ENCODE results near the gene TOMM5.

TOMM5 gene

DNA sequence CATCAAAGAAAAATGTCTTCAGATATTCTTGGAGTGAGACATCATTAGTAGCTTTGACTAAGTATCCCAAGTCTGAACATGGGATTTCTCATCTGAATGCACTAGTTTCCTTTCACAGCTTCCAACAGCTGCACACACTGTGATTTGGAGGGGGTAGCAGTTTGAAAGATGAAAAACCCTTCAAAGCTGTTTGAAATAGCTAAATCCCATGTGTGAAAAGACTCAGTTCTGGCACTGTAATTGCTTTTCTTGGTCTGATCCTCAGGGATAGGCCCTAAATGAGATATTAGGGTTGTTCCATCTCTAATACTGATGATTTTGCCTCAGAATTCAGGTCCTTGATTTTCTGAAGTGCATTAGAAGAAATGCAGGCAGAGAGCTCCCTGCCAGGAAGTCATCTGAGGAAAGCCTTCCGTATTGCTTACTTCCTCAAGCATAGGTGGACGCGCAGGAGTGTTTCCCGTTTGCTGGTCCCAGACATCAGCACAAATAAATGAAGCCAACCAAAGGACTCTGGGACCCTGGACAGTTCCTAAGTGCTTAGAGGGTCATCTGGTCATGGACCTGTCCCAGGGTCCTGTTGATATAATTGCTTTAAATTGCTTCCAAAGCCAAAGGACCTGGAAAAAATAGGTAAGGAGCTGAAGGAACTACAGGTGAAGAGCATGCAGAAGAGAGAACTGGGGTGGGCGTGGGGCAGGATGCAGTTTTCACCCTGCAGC, 32.8 kb upstream of the TOMM5 start:
- WGBS, 2 experiments (ENCODE audit: insufficient coverage in 2 of 2): 86 to 90% methylated on average over 2 of the region's 5 CpGs

DNA sequence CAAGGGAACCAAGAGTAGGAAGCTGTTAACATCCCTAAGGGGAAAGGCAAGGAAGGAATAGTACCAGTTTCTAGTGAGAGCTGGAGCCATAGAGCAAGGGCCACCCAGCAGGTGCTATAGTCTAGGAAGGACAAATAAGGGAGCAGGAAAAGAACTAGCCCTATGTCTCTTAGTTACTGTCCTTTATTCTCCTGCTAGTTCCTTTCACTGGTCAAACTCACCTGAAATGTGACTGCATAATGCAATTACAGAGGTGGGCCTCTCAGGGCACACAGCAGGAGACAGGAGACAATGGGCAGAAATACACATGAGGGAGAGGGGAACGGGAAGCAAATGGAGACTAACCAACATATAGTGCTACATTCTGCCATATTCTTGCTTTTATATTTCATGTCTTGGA, 31.7 kb upstream of the TOMM5 start:
- H3K4me1 ChIP-seq (ENCODE audit: control insufficient read depth, insufficient read depth, low read length, poor library complexity, severe bottlenecking): peaks cover 5% of the 10 kb centered on the region
- H3K9me3 ChIP-seq (ENCODE audit: control insufficient read depth, low read length): no peaks in the 10 kb centered on the region
- no CpG with 5 or more reads among the region's 1 CpG for WGBS, 2 experiments (ENCODE audit: insufficient coverage in 2 of 2)
- no peak overlapping the region for H3K27ac ChIP-seq (ENCODE audit: low read depth, low read length, severe bottlenecking)
- H3K36me3 ChIP-seq (ENCODE audit: control insufficient read depth, insufficient read depth, low read length): no peaks in the 10 kb centered on the region
- no peak overlapping the region for H3K4me3 ChIP-seq (ENCODE audit: extremely low read depth, insufficient read depth, low read length, poor library complexity, severe bottlenecking)

More for the DNA sequence above, 32.8 kb upstream of the TOMM5 start:
- Histone ChIP-seq H3K9me3 (ENCODE audit: control insufficient read depth, low read length) (no peaks in the 10 kb centered on the region), H3K4me1 (ENCODE audit: control insufficient read depth, insufficient read depth, low read length, poor library complexity, severe bottlenecking) (no peaks in the 10 kb centered on the region), H3K4me3 (ENCODE audit: extremely low read depth, insufficient read depth, low read length, poor library complexity, severe bottlenecking) (no peak overlapping the region), H3K36me3 (ENCODE audit: control insufficient read depth, insufficient read depth, low read length) (no peaks in the 10 kb centered on the region), H3K27ac (ENCODE audit: low read depth, low read length, severe bottlenecking) (no peak overlapping the region)

DNA sequence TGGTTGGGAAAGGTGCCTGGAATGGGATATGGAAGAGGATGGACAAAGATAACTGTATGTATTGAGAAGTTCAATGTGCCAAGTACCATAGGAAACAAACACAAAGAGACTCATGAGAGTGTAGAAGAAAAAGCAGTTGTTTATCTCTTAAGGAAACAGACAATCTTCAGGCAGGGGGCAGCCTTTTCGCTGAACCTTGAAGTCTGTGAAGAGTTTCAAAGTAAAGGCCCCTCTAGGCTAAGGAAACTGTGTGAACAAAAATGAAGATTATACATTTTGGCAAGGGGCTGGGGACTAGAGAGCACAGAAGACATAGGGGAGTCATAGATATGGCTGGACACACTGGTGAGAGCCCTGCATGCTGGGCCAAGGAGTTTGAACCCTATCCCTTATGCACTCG, 30.9 kb upstream of the TOMM5 start:
- 89 to 94% methylated on average over 2 of the region's 2 CpGs for WGBS, 2 experiments (ENCODE audit: insufficient coverage in 2 of 2)

DNA sequence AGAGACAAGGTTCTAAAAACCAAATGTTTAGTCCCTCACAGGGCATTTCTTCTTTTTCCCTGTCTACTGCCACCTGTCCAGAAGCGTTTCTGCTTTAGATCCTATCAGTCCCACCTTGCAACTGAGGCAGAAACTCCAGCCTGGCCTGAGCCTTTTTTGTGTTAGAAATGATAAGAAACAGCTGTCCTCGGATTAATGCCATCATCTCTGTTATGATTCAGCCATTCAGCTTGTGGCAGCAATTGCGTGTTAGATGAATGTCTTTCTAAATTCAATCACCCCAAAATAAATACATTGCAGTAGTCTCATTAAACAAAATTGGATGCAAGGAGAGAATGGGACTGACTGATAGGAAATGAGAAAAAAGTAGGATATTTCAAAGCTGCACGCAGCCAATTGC, 30.1 kb upstream of the TOMM5 start:
- Histone ChIP-seq H3K4me1 (ENCODE audit: control insufficient read depth, insufficient read depth, low read length, poor library complexity, severe bottlenecking) (peaks cover 20% of the 10 kb centered on the region), H3K36me3 (ENCODE audit: control insufficient read depth, insufficient read depth, low read length) (no peaks in the 10 kb centered on the region), H3K4me3 (ENCODE audit: extremely low read depth, insufficient read depth, low read length, poor library complexity, severe bottlenecking) (no peak overlapping the region), H3K9me3 (ENCODE audit: control insufficient read depth, low read length) (no peaks in the 10 kb centered on the region), H3K27ac (ENCODE audit: low read depth, low read length, severe bottlenecking) (no peak overlapping the region)
- no CpG with 5 or more reads among the region's 4 CpGs for WGBS, 2 experiments (ENCODE audit: insufficient coverage in 2 of 2)

More for the DNA sequence above, 30.9 kb upstream of the TOMM5 start:
- H3K4me1 ChIP-seq (ENCODE audit: control insufficient read depth, insufficient read depth, low read length, poor library complexity, severe bottlenecking): peaks cover 12% of the 10 kb centered on the region
- H3K36me3 ChIP-seq (ENCODE audit: control insufficient read depth, insufficient read depth, low read length): no peaks in the 10 kb centered on the region
- no peak overlapping the region for H3K27ac ChIP-seq (ENCODE audit: low read depth, low read length, severe bottlenecking)
- no peaks in the 10 kb centered on the region for H3K9me3 ChIP-seq (ENCODE audit: control insufficient read depth, low read length)
- no peak overlapping the region for H3K4me3 ChIP-seq (ENCODE audit: extremely low read depth, insufficient read depth, low read length, poor library complexity, severe bottlenecking)

DNA sequence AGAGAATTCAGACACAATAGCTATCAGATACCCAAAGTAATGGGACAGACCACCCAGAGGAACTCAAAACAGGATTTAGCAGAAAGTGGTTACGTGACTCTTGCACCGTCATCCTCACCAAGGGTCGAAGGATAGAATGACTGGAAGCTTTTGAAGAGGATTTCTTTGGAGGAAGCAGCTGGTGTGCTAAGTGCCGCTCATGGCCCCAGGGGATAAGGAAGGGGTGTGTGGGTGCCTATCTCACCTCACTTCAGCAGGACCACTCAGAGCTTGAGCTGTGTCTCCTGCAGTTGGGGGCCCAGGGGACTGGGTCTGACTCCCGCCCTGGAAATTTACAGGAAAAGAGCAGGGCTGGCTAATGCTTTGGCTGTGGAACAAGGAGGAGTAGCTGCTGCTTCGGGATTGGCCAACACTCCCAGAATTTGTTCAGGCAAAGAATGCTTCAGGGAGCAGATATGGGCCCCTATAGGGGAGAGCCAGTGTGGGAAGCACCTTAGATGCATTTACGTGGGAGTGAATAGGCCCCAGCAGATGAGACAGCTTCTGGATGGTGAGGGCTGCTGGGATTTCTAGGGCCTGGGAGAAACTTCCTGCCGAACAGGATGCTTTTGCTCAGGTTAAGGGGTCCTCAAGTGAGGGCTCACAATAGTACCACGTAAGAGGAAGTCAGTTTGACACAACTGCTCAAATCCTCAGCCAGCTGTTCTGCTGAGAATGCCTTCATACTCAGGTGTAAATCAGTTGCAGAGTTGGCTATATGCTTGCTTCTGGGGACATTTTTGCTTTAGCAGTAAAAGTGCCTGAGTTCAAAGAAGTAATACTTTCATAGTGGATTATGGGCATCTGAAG, 29.1 kb upstream of the TOMM5 start:
- Histone ChIP-seq H3K36me3 (ENCODE audit: control insufficient read depth, insufficient read depth, low read length) (no peaks in the 10 kb centered on the region), H3K9me3 (ENCODE audit: control insufficient read depth, low read length) (no peaks in the 10 kb centered on the region), H3K4me1 (ENCODE audit: control insufficient read depth, insufficient read depth, low read length, poor library complexity, severe bottlenecking) (peaks cover 20% of the 10 kb centered on the region), H3K4me3 (ENCODE audit: extremely low read depth, insufficient read depth, low read length, poor library complexity, severe bottlenecking) (no peak overlapping the region), H3K27ac (ENCODE audit: low read depth, low read length, severe bottlenecking) (no peak overlapping the region)
- 80 to 82% methylated on average over 5 to 6 of the region's 9 CpGs for WGBS, 2 experiments (ENCODE audit: insufficient coverage in 2 of 2)

DNA sequence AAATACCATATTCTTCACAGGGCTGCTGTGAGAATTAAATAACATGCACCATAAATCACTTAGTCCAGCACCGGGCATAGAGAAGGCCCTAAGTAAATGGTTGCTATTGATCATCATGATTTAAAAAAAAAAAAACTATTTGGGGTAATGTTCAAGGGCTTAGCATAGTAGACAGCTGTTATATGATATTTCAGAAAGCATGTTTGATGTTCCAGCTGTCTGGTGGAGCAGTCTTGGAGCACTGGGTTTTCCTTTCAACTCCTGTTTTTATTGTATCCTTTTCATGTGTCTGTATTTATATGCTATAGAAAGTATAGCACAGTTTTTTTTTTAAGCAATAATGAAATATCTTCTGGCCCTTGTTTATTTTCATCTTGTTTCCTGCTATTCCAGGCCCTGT, 28.0 kb upstream of the TOMM5 start:
- no peaks in the 10 kb centered on the region for H3K9me3 ChIP-seq (ENCODE audit: control insufficient read depth, low read length)
- no peak overlapping the region for H3K27ac ChIP-seq (ENCODE audit: low read depth, low read length, severe bottlenecking)
- peaks cover 20% of the 10 kb centered on the region for H3K4me1 ChIP-seq (ENCODE audit: control insufficient read depth, insufficient read depth, low read length, poor library complexity, severe bottlenecking)
- no peaks in the 10 kb centered on the region for H3K36me3 ChIP-seq (ENCODE audit: control insufficient read depth, insufficient read depth, low read length)
- H3K4me3 ChIP-seq (ENCODE audit: extremely low read depth, insufficient read depth, low read length, poor library complexity, severe bottlenecking): no peak overlapping the region
- WGBS, 2 experiments (ENCODE audit: insufficient coverage in 2 of 2): no CpG with 5 or more reads among the region's 1 CpG

DNA sequence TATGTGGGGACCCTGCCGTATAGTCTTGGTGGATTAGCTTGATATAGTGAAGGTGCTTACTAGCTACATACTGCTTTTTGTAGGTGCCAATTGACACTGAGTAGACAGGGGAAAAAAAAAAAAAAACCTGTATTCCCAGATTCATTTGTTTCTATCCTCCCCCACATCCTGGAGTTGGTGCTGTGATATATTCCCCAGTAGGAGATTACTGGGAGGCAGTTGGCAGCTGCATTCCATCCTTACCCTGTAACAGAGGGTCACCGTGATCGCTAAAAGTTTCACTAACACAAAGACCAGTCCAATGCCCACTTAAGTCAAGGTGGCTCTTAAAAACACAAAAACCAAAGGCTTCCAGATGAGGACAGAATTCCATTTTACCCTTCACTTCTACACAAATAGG, 27.4 kb upstream of the TOMM5 start:
- 89% methylated on average over 2 of the region's 3 CpGs; no CpG with 5 or more reads in 1 of the 2 experiments for WGBS, 2 experiments (ENCODE audit: insufficient coverage in 2 of 2)
- no peaks in the 10 kb centered on the region for H3K36me3 ChIP-seq (ENCODE audit: control insufficient read depth, insufficient read depth, low read length)
- no peak overlapping the region for H3K27ac ChIP-seq (ENCODE audit: low read depth, low read length, severe bottlenecking)
- no peaks in the 10 kb centered on the region for H3K9me3 ChIP-seq (ENCODE audit: control insufficient read depth, low read length)
- no peak overlapping the region for H3K4me3 ChIP-seq (ENCODE audit: extremely low read depth, insufficient read depth, low read length, poor library complexity, severe bottlenecking)
- peaks cover 20% of the 10 kb centered on the region for H3K4me1 ChIP-seq (ENCODE audit: control insufficient read depth, insufficient read depth, low read length, poor library complexity, severe bottlenecking)

DNA sequence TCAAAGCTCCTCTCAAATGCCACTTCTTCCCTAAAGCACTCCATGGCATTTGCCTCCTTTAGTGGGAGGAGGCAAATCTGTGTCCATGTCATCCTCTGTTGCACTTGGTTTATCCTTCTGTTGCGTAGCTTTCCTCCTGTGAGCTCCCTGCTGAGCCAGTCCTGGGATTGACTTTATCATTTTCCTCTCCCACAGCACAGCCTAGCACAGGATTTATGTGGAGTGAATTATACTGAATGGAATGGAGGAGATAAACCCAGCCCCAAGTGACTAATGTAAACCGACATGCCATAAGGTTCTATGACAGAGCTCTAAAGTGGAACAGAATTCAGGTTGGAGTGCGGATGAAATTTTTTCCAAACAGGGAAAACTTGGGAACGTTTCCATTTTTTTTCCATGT, 26.4 kb upstream of the TOMM5 start:
- H3K4me1 ChIP-seq (ENCODE audit: control insufficient read depth, insufficient read depth, low read length, poor library complexity, severe bottlenecking): peaks cover 20% of the 10 kb centered on the region
- H3K27ac ChIP-seq (ENCODE audit: low read depth, low read length, severe bottlenecking): no peak overlapping the region
- 94 to 100% methylated on average over 2 of the region's 4 CpGs for WGBS, 2 experiments (ENCODE audit: insufficient coverage in 2 of 2)
- H3K9me3 ChIP-seq (ENCODE audit: control insufficient read depth, low read length): no peaks in the 10 kb centered on the region
- H3K36me3 ChIP-seq (ENCODE audit: control insufficient read depth, insufficient read depth, low read length): no peaks in the 10 kb centered on the region
- no peak overlapping the region for H3K4me3 ChIP-seq (ENCODE audit: extremely low read depth, insufficient read depth, low read length, poor library complexity, severe bottlenecking)

DNA sequence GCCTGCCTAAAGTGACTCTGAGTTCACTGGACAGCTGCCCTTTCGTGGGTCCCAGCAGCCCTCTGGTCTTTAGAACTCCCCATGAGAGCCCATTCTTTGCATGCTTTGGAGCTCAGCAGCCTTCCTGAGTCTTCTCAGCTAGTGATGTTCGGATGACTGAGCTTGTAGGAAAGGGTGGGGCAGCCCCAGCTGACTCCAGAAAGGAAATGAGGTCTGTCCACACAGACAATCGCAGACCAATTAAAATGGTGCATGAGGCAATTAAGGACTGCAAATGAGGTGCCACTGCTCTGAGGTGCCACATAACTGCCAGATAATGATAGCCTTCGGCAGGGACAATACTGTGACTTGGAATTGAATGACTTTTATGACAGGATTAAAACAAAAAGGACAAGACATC, 25.4 kb upstream of the TOMM5 start:
- Histone ChIP-seq H3K27ac (ENCODE audit: low read depth, low read length, severe bottlenecking) (no peak overlapping the region), H3K36me3 (ENCODE audit: control insufficient read depth, insufficient read depth, low read length) (no peaks in the 10 kb centered on the region), H3K4me1 (ENCODE audit: control insufficient read depth, insufficient read depth, low read length, poor library complexity, severe bottlenecking) (peaks cover 20% of the 10 kb centered on the region), H3K4me3 (ENCODE audit: extremely low read depth, insufficient read depth, low read length, poor library complexity, severe bottlenecking) (no peak overlapping the region), H3K9me3 (ENCODE audit: control insufficient read depth, low read length) (no peaks in the 10 kb centered on the region)
- WGBS, 2 experiments (ENCODE audit: insufficient coverage in 2 of 2): 53 to 72% methylated on average over 3 of the region's 4 CpGs

DNA sequence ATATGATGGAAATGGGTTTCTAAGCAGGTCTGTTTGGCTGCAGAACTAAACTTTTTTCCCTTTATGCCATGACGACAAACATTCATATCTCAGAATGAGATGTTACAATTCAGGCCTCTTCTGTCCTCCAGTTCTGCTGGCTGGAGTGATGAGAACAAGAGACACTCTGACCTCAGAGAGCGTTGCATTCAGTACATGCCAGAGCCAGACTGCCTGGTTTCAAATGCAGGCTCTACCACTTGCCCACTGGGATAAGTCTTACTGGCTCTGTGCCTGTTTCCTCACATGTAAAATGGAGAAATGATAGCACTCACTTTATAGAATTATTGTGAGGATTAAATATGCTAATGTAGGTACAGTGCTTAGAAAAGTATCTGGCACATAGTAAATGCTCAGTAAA, 24.8 kb upstream of the TOMM5 start:
- no peak overlapping the region for H3K27ac ChIP-seq (ENCODE audit: low read depth, low read length, severe bottlenecking)
- 100% methylated on average over 1 to 2 of the region's 2 CpGs for WGBS, 2 experiments (ENCODE audit: insufficient coverage in 2 of 2)
- H3K4me1 ChIP-seq (ENCODE audit: control insufficient read depth, insufficient read depth, low read length, poor library complexity, severe bottlenecking): peaks cover 20% of the 10 kb centered on the region
- H3K36me3 ChIP-seq (ENCODE audit: control insufficient read depth, insufficient read depth, low read length): no peaks in the 10 kb centered on the region
- no peak overlapping the region for H3K4me3 ChIP-seq (ENCODE audit: extremely low read depth, insufficient read depth, low read length, poor library complexity, severe bottlenecking)
- no peaks in the 10 kb centered on the region for H3K9me3 ChIP-seq (ENCODE audit: control insufficient read depth, low read length)

DNA sequence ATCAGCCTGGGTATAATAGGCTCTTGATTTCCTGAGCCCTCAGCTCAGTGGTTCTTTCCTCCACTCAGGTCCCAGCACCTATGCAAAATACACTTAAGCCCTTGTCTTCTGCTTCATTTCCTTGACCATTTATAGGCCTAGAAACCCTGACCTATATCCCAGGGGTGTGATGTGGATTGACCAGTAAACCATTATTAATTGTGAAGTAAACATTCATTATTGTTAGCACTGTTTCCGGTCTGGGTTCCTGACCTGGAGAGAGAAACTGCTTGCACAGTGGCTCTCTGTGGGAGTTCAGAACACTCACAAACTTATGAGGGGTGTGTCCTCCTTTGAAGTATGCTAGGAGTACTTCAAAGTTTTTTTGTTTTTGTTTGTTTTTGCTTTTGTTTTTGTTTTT, 19.6 kb upstream of the TOMM5 start:
- 80 to 83% methylated on average over 1 of the region's 1 CpG for WGBS, 2 experiments (ENCODE audit: insufficient coverage in 2 of 2)
- H3K4me3 ChIP-seq (ENCODE audit: extremely low read depth, insufficient read depth, low read length, poor library complexity, severe bottlenecking): no peak overlapping the region
- H3K4me1 ChIP-seq (ENCODE audit: control insufficient read depth, insufficient read depth, low read length, poor library complexity, severe bottlenecking): no peaks in the 10 kb centered on the region
- no peak overlapping the region for H3K27ac ChIP-seq (ENCODE audit: low read depth, low read length, severe bottlenecking)
- no peaks in the 10 kb centered on the region for H3K9me3 ChIP-seq (ENCODE audit: control insufficient read depth, low read length)
- no peaks in the 10 kb centered on the region for H3K36me3 ChIP-seq (ENCODE audit: control insufficient read depth, insufficient read depth, low read length)
